SK-N-SH (cell line): ENCODE measurements around the gene WDR33. TPM values are rescaled to one million over a fixed set of nuclear protein-coding genes. Genes with fewer than 3 reads are reported as not detected.

Experiments used
- CTCF ChIA-PET: fragments of 300-600, 350-600 bp; formaldehyde crosslinking; extraction: SDS; loops from one replicate; lab custom pipeline; 2021; lab: Yijun Ruan, JAX
- POLR2A ChIA-PET: fragments of 350-600 bp; sonication (Branson Sonifier 250); formaldehyde crosslinking; extraction: SDS; loops from one replicate; lab custom pipeline; 2020; ENCODE audit warnings: antibody characterized with exemption, inconsistent platforms; lab: Yijun Ruan, JAX
- DNase-seq: peaks from one replicate; pipeline ENCODE4 v3.0.0; 2012
- H2AFZ ChIP-seq: fragments of 200-600 bp; sonication (generic); 2 replicates; pipeline ENCODE4 v1.8.1; 2016; ENCODE audit warnings: antibody characterized with exemption, mild to moderate bottlenecking, low read depth
- H3F3A ChIP-seq: fragments of 200-600 bp; sonication (generic); replicated peaks from 2 replicates; pipeline ENCODE3; 2016; ENCODE audit warnings: antibody characterized with exemption, mild to moderate bottlenecking; ENCODE audit not compliant: insufficient read depth
- H3K27ac ChIP-seq, 2 experiments: fragments of 200-500 bp in 1 of 2; fragments of 200-600 bp in 1 of 2; sonication (Bioruptor generic) in 1 of 2; sonication (generic), shearing (Covaris generic) in 1 of 2; 2 replicates each; pipeline versions ENCODE4 v1.5.1 to v1.6.1; 2014 to 2016; ENCODE audit warnings: low read depth in 2 of 2, inconsistent platforms in 1 of 2, low read length in 1 of 2, mild to moderate bottlenecking in 1 of 2, mixed read lengths in 1 of 2
- H3K27me3 ChIP-seq: fragments of 200-600 bp; sonication (generic), shearing (Covaris generic); 2 replicates; pipeline ENCODE4 v1.6.1; 2016; ENCODE audit warnings: mixed run types; ENCODE audit not compliant: insufficient read depth
- H3K36me3 ChIP-seq, 2 experiments: fragments of 200-500 bp in 1 of 2; fragments of 200-600 bp in 1 of 2; sonication (Bioruptor generic) in 1 of 2; sonication (generic) in 1 of 2; replicated peaks in 1 of 2; 2 replicates each; pipeline versions ENCODE3 to v1.5.1; 2014 to 2016; ENCODE audit warnings: low read length in 1 of 2, mild to moderate bottlenecking in 1 of 2; ENCODE audit not compliant: insufficient read depth in 2 of 2, control insufficient read depth in 1 of 2
- H3K4me1 ChIP-seq, 2 experiments: fragments of 200-500 bp in 1 of 2; fragments of 200-600 bp in 1 of 2; sonication (Bioruptor generic) in 1 of 2; sonication (generic), shearing (Covaris generic) in 1 of 2; 2 replicates each; pipeline versions ENCODE4 v1.5.1 to v1.6.1; 2014 to 2016; ENCODE audit warnings: low read depth in 1 of 2, low read length in 1 of 2, mixed run types in 1 of 2; ENCODE audit not compliant: insufficient read depth in 2 of 2, control insufficient read depth in 1 of 2
- H3K4me2 ChIP-seq: fragments of 200-600 bp; sonication (generic), shearing (Covaris generic); 2 replicates; pipeline ENCODE4 v1.6.1; 2017; ENCODE audit warnings: mixed run types
- H3K4me3 ChIP-seq, 2 experiments: fragments of 200-500 bp in 1 of 2; fragments of 200-600 bp in 1 of 2; sonication (Bioruptor generic) in 1 of 2; sonication (generic), shearing (Covaris generic) in 1 of 2; 2 replicates each; pipeline versions ENCODE4 v1.5.1 to v1.8.1; 2014 to 2016; ENCODE audit warnings: low read depth in 2 of 2, inconsistent platforms in 1 of 2, low read length in 1 of 2, mild to moderate bottlenecking in 1 of 2, mixed read lengths in 1 of 2, moderate library complexity in 1 of 2
- H3K79me2 ChIP-seq: fragments of 200-600 bp; sonication (generic); 2 replicates; pipeline ENCODE4 v1.8.1; 2017; ENCODE audit warnings: mild to moderate bottlenecking; ENCODE audit not compliant: insufficient read depth
- H3K9ac ChIP-seq: fragments of 200-600 bp; sonication (generic); 2 replicates; pipeline ENCODE4 v1.6.1; 2017; ENCODE audit warnings: mixed run types
- H3K9me2 ChIP-seq: fragments of 200-600 bp; sonication (generic); 2 replicates; pipeline ENCODE4 v1.6.1; 2017; ENCODE audit warnings: mixed run types
- H3K9me3 ChIP-seq: fragments of 200-600 bp; sonication (generic); 2 replicates; pipeline ENCODE4 v1.6.1; 2017; ENCODE audit warnings: mixed run types, mild to moderate bottlenecking, moderate library complexity
- H4K20me1 ChIP-seq: fragments of 200-600 bp; sonication (generic); 2 replicates; pipeline ENCODE4 v1.6.1; 2017; ENCODE audit warnings: mild to moderate bottlenecking, mixed run types; ENCODE audit not compliant: insufficient read depth
- CHD2 ChIP-seq: fragments of 150-350 bp; IDR thresholded peaks from 2 replicates; pipeline ENCODE4 v1.6.1; 2018; ENCODE audit warnings: low read length; ENCODE audit not compliant: partially characterized antibody
- CTCF ChIP-seq: fragments of 200-600 bp; sonication (generic); IDR thresholded peaks from 2 replicates; pipeline ENCODE4 v1.6.1; 2017; ENCODE audit warnings: antibody characterized with exemption, mild to moderate bottlenecking, moderate library complexity
- EP300 ChIP-seq, 2 experiments: IDR thresholded peaks; 2 replicates each; pipeline versions ENCODE4 v1.4.0 to v1.6.1; 2012; ENCODE audit warnings: borderline replicate concordance in 1 of 2, low read depth in 1 of 2, low read length in 1 of 2
- FOXJ3 ChIP-seq: sonication (generic); formaldehyde crosslinking; IDR thresholded peaks from 2 replicates; pipeline ENCODE4 v1.5.1; 2020; ENCODE audit warnings: mild to moderate bottlenecking, missing genetic modification reagents
- GABPA ChIP-seq: IDR thresholded peaks from 2 replicates; pipeline ENCODE4 v1.4.0; 2012; ENCODE audit warnings: low read depth, mild to moderate bottlenecking
- GATA2 ChIP-seq: sonication (generic); formaldehyde crosslinking; IDR thresholded peaks from 2 replicates; pipeline ENCODE4 v1.5.0; 2020; ENCODE audit warnings: mild to moderate bottlenecking, missing genetic modification reagents
- JUND ChIP-seq: IDR thresholded peaks from 2 replicates; pipeline ENCODE4 v1.4.0; 2012
- MAX ChIP-seq: IDR thresholded peaks from 2 replicates; pipeline ENCODE4 v1.4.0; 2012; ENCODE audit warnings: low read depth
- MXI1 ChIP-seq: IDR thresholded peaks from 2 replicates; pipeline ENCODE4 v1.6.1; 2012; ENCODE audit warnings: mild to moderate bottlenecking, low read depth, low read length, improper control_type of control experiment
- NRF1 ChIP-seq: IDR thresholded peaks from 2 replicates; pipeline ENCODE4 v1.6.1; 2012; ENCODE audit warnings: low read depth, mild to moderate bottlenecking, low read length
- PBX3 ChIP-seq: IDR thresholded peaks from 2 replicates; pipeline ENCODE4; 2012
- SIN3A ChIP-seq: IDR thresholded peaks from 2 replicates; pipeline ENCODE4 v1.6.1; 2012; ENCODE audit warnings: low read depth, mild to moderate bottlenecking, low read length, moderate library complexity, borderline replicate concordance
- WGBS: methylation state at CpG from one replicate; pipeline ENCODE4 v1.1.6; 2017; ENCODE audit warnings: low lambda C conversion rate; 5-methylcytosine and 5-hydroxymethylcytosine counted together
- polyA plus RNA-seq, 3 experiments: library from polyadenylated mRNA; depleted of rRNA; stranded (reverse); fragments of >200 nt; gene quantifications; 2 replicates each; pipeline ENCODE4 v1.2.3, GENCODE V29; 2012

Gene WDR33
- polyA plus RNA-seq, 1 of the 3 experiments (the other 2 are of a cell fraction): 12.4 TPM

- TF ChIP-seq FOXJ3 (CRISPR knock-in tag): no peak
- no peak for TF ChIP-seq GATA2
- TF ChIP-seq SIN3A: no peak
- TF ChIP-seq GABPA: no peak
- TF ChIP-seq NRF1: no peak
- no peak for TF ChIP-seq JUND
- TF ChIP-seq MAX: no peak
- no peak for TF ChIP-seq PBX3
- TF ChIP-seq MXI1: no peak
- no peak for TF ChIP-seq EP300 (IDR thresholded peaks at IDR 0.05; ENCODE audit: borderline replicate concordance in 1 of 2, low read depth in 1 of 2, low read length in 1 of 2)
- no peak for TF ChIP-seq CHD2
- TF ChIP-seq CTCF: no peak
- Histone ChIP-seq H4K20me1 (no peaks in the 10 kb centered on the region), H3K27me3 (no peaks in the 10 kb centered on the region), H3K27ac (no peak overlapping the region), H3K79me2 (peaks cover 6% of the 10 kb centered on the region; the same call in 1 of the 2 replicates), H2AFZ (no peak overlapping the region), H3K36me3 (peaks cover 0 to 2% of the 10 kb centered on the region in 2 experiments), H3K9me2 (no peaks in the 10 kb centered on the region), H3K4me2 (no peak overlapping the region), H3K9ac (no peak overlapping the region), H3F3A (peaks cover 4% of the 10 kb centered on the region), H3K4me1 (peaks cover 0 to 12% of the 10 kb centered on the region in 2 experiments; a peak in 3 of 4 replicates), H3K9me3 (no peaks in the 10 kb centered on the region), H3K4me3 (no peak overlapping the region)
- ChIA-PET CTCF (interaction anchor here (0.7 to 2.6 kb wide), 4 partner anchors 16 to 282 kb away, joined by 3 to 22 read pairs (median 11); no protein-coding TSS in a partner anchor), POLR2A (interaction anchor here (0.6 kb wide), 1 partner anchor 13 kb away, joined by 7 read pairs; no protein-coding TSS in a partner anchor)
- WGBS: 85% methylated on average over 15 of the region's 21 CpGs
- no peak for DNase-seq
Measured at GRCh38 chr2:127697482-127698180, 113.3 kb downstream of the WDR33 start.
